GM23338 (cell line): ENCODE measurements around the gene RBM27. TPM values are rescaled to one million over a fixed set of nuclear protein-coding genes. Genes with fewer than 3 reads are reported as not detected.

Experiments used
- ATAC-seq: fragments of 200-7000 bp; cut with Tn5 transposase; 3 replicates; pipeline ENCODE4 v1.9.1; 2020
- DNase-seq: peaks from one replicate; pipeline ENCODE4 v3.0.0-alpha.2; 2015; ENCODE audit warnings: low spot score
- H2AFZ ChIP-seq: fragments of 200-600 bp; sonication (generic); 2 replicates; pipeline ENCODE4 v1.8.0; 2016; ENCODE audit warnings: antibody characterized with exemption, mild to moderate bottlenecking, moderate library complexity
- H3F3A ChIP-seq: fragments of 200-600 bp; sonication (generic); replicated peaks from 2 replicates; pipeline ENCODE4 v1.8.0; 2017; ENCODE audit warnings: antibody characterized with exemption, mixed run types, low read depth
- H3K27ac ChIP-seq: fragments of 200-600 bp; sonication (generic); 2 replicates; pipeline ENCODE4 v1.6.1; 2016; ENCODE audit warnings: low read depth
- H3K27me3 ChIP-seq: fragments of 200-600 bp; sonication (generic); 2 replicates; pipeline ENCODE4 v1.8.0; 2016; ENCODE audit warnings: mild to moderate bottlenecking, mixed run types, moderate library complexity; ENCODE audit not compliant: insufficient read depth
- H3K36me3 ChIP-seq: fragments of 200-600 bp; sonication (generic); 2 replicates; pipeline ENCODE4 v1.8.0; 2016; ENCODE audit warnings: mild to moderate bottlenecking; ENCODE audit not compliant: insufficient read depth
- H3K4me1 ChIP-seq: fragments of 200-600 bp; sonication (generic); 2 replicates; pipeline ENCODE4 v1.8.0; 2016; ENCODE audit warnings: mild to moderate bottlenecking, moderate library complexity; ENCODE audit not compliant: insufficient read depth
- H3K4me2 ChIP-seq: fragments of 200-600 bp; sonication (generic); 2 replicates; pipeline ENCODE4 v1.7.1; 2017; ENCODE audit warnings: mixed run types
- H3K4me3 ChIP-seq: fragments of 200-600 bp; sonication (generic); 2 replicates; pipeline ENCODE4 v1.6.1; 2016; ENCODE audit warnings: mixed run types
- H3K79me2 ChIP-seq: fragments of 200-600 bp; sonication (generic); replicated peaks from 2 replicates; pipeline ENCODE4 v1.8.0; 2017; ENCODE audit warnings: mild to moderate bottlenecking; ENCODE audit not compliant: insufficient read depth
- H3K9me2 ChIP-seq: fragments of 200-600 bp; sonication (generic); 2 replicates; pipeline ENCODE4 v1.8.0; 2017; ENCODE audit not compliant: insufficient read depth
- H4K20me1 ChIP-seq: fragments of 200-600 bp; sonication (generic); replicated peaks from 2 replicates; pipeline ENCODE4 v1.8.0; 2017; ENCODE audit warnings: mild to moderate bottlenecking; ENCODE audit not compliant: insufficient read depth
- H3K27ac Mint-ChIP-seq: 2 replicates; pipeline ENCODE4 v1.8.0; 2020; ENCODE audit warnings: inconsistent platforms, mild to moderate bottlenecking, moderate library complexity, mixed read lengths
- H3K27me3 Mint-ChIP-seq: 3 replicates; pipeline ENCODE4 v1.8.0; 2022; ENCODE audit warnings: low read depth, mild to moderate bottlenecking, moderate library complexity, mixed read lengths, inconsistent platforms; ENCODE audit not compliant: insufficient read depth, poor library complexity
- H3K36me3 Mint-ChIP-seq: 3 replicates; pipeline ENCODE4 v1.8.0; 2021; ENCODE audit warnings: low read depth, mild to moderate bottlenecking, inconsistent platforms, moderate library complexity, mixed read lengths
- H3K4me1 Mint-ChIP-seq: 3 replicates; pipeline ENCODE4 v1.8.0; 2020; ENCODE audit warnings: mild to moderate bottlenecking, inconsistent platforms, mixed read lengths
- H3K4me3 Mint-ChIP-seq: 3 replicates; pipeline ENCODE4 v1.8.0; 2021; ENCODE audit warnings: moderate library complexity, mild to moderate bottlenecking, inconsistent platforms, mixed read lengths
- H3K9me3 Mint-ChIP-seq: 3 replicates; pipeline ENCODE4 v1.8.0; 2020; ENCODE audit warnings: moderate library complexity, mild to moderate bottlenecking, inconsistent platforms, mixed read lengths
- CREB1 ChIP-seq: fragments of 250-450 bp; sonication (Bioruptor Pico); IDR thresholded peaks from 2 replicates; pipeline ENCODE4 v1.5.0; 2020; ENCODE audit warnings: low read depth, mild to moderate bottlenecking, moderate library complexity
- EZH2 ChIP-seq: fragments of 200-600 bp; sonication (generic); IDR thresholded peaks from one replicate; pipeline ENCODE4 v1.8.0; 2017; ENCODE audit warnings: antibody characterized with exemption, mild to moderate bottlenecking, low read depth; ENCODE audit not compliant: unreplicated experiment
- EZH2phosphoT487 ChIP-seq: fragments of 200-600 bp; sonication (generic); IDR thresholded peaks from one replicate; pipeline ENCODE4 v1.8.1; 2018; ENCODE audit warnings: antibody characterized with exemption; ENCODE audit not compliant: unreplicated experiment
- JUNB ChIP-seq: IDR thresholded peaks from one replicate; pipeline ENCODE4 v1.6.1; 2016; ENCODE audit warnings: antibody characterized with exemption; ENCODE audit not compliant: unreplicated experiment
- NANOG ChIP-seq: IDR thresholded peaks from 2 replicates; pipeline ENCODE4 v1.6.1; 2016; ENCODE audit warnings: antibody characterized with exemption, borderline replicate concordance
- POLR2AphosphoS5 ChIP-seq: IDR thresholded peaks from 2 replicates; pipeline ENCODE4 v1.6.1; 2016; ENCODE audit warnings: antibody characterized with exemption, low read depth
- STAT1 ChIP-seq: IDR thresholded peaks from one replicate; pipeline ENCODE4 v1.6.1; 2016; ENCODE audit warnings: antibody characterized with exemption; ENCODE audit not compliant: unreplicated experiment
- ZNF114 ChIP-seq: fragments of 250-450 bp; sonication (Bioruptor Pico); IDR thresholded peaks from 2 replicates; pipeline ENCODE4 v1.5.0; 2020; ENCODE audit warnings: mild to moderate bottlenecking, moderate library complexity
- ZNF331 ChIP-seq: fragments of 250-450 bp; sonication (Bioruptor Pico); IDR thresholded peaks from 2 replicates; pipeline ENCODE4 v1.5.0; 2020; ENCODE audit warnings: low read depth, mild to moderate bottlenecking, moderate library complexity
- polyA plus RNA-seq: library from polyadenylated mRNA; unstranded; fragments of >200 nt; fragmentation: Nextera tagmentation; extraction: Ambion mirVana; gene quantifications from 2 replicates; pipeline ENCODE4 v1.2.1, GENCODE V29; 2016
- total RNA-seq: library from RNA; depleted of rRNA; stranded (reverse); fragments of >200 nt; shearing (Covaris generic); gene quantifications from 2 replicates; pipeline ENCODE4 v1.2.3, GENCODE V29; 2014
- TF ChIP-seq, protein P1 (sequence below): IDR thresholded peaks from 2 replicates; pipeline ENCODE4 v1.6.1; 2016; ENCODE audit warnings: antibody characterized with exemption
- TF ChIP-seq, protein P2 (sequence below), 2 experiments: fragments of 200-600 bp in 1 of 2; sonication (generic) in 1 of 2; conservative IDR thresholded peaks; 2 replicates each; pipeline versions ENCODE4 v1.5.1 to v1.6.1; 2016 to 2017; ENCODE audit warnings: antibody characterized with exemption in 2 of 2, low read depth in 2 of 2, mild to moderate bottlenecking in 2 of 2, moderate library complexity in 1 of 2
- TF ChIP-seq, protein P3 (sequence below): IDR thresholded peaks from one replicate; pipeline ENCODE4 v1.6.1; 2018; ENCODE audit warnings: antibody characterized with exemption; ENCODE audit not compliant: unreplicated experiment
- TF ChIP-seq, protein P4 (sequence below): fragments of 250-450 bp; sonication (Bioruptor Pico); IDR thresholded peaks from 2 replicates; pipeline ENCODE4 v1.5.0; 2020; ENCODE audit warnings: mild to moderate bottlenecking, moderate library complexity

RBM27 gene
- total and polyA plus RNA-seq, 2 experiments from 2014 or later = 22.4 to 59.5 TPM

DNA sequence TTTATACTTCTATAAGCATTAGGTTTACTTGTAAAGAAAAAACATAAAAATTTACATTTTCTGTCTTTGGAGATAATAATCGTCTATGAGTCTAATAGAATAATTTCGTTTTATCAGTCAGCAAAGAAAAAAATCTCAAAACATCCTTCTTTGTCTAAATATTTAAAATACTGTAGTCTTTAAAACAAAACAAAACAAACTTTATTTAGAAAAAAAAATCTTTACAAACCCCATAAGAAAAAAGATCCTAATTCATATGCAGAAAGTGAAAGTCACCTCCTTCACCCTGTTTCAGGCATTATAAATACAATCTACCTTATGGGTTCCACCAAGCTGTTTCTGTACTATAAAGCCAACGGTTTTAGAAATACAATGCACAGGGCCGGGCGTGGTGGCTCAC is 26.6 kb upstream of the RBM27 start:
- no peaks in the 10 kb centered on the region for H3K9me2 ChIP-seq
- Mint-ChIP-seq H3K9me3 (no peaks in the 10 kb centered on the region; the same call in 2 of the 3 replicates), H3K4me3 (no peak overlapping the region), H3K36me3 (peaks cover 86% of the 10 kb centered on the region), H3K27me3 (peaks cover 4% of the 10 kb centered on the region), H3K4me1 (peaks cover 4% of the 10 kb centered on the region; the same call in 1 of the 3 replicates), H3K27ac (no peak overlapping the region)
- H2AFZ ChIP-seq = no peak overlapping the region
- no peaks in the 10 kb centered on the region for H3K27me3 ChIP-seq
- H3F3A ChIP-seq = peaks cover 8% of the 10 kb centered on the region
- no peak overlapping the region for H3K4me2 ChIP-seq
- peaks cover 16% of the 10 kb centered on the region for H3K4me1 ChIP-seq
- no peak overlapping the region for H3K27ac ChIP-seq
- H3K4me3 ChIP-seq = no peak overlapping the region
- ATAC-seq (no peak), DNase-seq (no peak)
- H3K79me2 ChIP-seq = peaks cover 87% of the 10 kb centered on the region
- H4K20me1 ChIP-seq = peaks cover 18% of the 10 kb centered on the region
- TF ChIP-seq CREB1 = no peak
- no peak for TF ChIP-seq ZNF114 (CRISPR knock-in tag)
- TF ChIP-seq, protein P1, sequence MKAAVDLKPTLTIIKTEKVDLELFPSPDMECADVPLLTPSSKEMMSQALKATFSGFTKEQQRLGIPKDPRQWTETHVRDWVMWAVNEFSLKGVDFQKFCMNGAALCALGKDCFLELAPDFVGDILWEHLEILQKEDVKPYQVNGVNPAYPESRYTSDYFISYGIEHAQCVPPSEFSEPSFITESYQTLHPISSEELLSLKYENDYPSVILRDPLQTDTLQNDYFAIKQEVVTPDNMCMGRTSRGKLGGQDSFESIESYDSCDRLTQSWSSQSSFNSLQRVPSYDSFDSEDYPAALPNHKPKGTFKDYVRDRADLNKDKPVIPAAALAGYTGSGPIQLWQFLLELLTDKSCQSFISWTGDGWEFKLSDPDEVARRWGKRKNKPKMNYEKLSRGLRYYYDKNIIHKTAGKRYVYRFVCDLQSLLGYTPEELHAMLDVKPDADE = no peak
- no peak for TF ChIP-seq JUNB
- no peak for TF ChIP-seq ZNF331 (CRISPR knock-in tag)
- TF ChIP-seq, protein P2, sequence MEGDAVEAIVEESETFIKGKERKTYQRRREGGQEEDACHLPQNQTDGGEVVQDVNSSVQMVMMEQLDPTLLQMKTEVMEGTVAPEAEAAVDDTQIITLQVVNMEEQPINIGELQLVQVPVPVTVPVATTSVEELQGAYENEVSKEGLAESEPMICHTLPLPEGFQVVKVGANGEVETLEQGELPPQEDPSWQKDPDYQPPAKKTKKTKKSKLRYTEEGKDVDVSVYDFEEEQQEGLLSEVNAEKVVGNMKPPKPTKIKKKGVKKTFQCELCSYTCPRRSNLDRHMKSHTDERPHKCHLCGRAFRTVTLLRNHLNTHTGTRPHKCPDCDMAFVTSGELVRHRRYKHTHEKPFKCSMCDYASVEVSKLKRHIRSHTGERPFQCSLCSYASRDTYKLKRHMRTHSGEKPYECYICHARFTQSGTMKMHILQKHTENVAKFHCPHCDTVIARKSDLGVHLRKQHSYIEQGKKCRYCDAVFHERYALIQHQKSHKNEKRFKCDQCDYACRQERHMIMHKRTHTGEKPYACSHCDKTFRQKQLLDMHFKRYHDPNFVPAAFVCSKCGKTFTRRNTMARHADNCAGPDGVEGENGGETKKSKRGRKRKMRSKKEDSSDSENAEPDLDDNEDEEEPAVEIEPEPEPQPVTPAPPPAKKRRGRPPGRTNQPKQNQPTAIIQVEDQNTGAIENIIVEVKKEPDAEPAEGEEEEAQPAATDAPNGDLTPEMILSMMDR (conservative IDR thresholded peaks at IDR 0.05; ENCODE audit: low read depth in 2 of 2) = no peak
- TF ChIP-seq STAT1 = no peak
- TF ChIP-seq EZH2phosphoT487 = no peak
- TF ChIP-seq NANOG = no peak
- TF ChIP-seq, protein P3, sequence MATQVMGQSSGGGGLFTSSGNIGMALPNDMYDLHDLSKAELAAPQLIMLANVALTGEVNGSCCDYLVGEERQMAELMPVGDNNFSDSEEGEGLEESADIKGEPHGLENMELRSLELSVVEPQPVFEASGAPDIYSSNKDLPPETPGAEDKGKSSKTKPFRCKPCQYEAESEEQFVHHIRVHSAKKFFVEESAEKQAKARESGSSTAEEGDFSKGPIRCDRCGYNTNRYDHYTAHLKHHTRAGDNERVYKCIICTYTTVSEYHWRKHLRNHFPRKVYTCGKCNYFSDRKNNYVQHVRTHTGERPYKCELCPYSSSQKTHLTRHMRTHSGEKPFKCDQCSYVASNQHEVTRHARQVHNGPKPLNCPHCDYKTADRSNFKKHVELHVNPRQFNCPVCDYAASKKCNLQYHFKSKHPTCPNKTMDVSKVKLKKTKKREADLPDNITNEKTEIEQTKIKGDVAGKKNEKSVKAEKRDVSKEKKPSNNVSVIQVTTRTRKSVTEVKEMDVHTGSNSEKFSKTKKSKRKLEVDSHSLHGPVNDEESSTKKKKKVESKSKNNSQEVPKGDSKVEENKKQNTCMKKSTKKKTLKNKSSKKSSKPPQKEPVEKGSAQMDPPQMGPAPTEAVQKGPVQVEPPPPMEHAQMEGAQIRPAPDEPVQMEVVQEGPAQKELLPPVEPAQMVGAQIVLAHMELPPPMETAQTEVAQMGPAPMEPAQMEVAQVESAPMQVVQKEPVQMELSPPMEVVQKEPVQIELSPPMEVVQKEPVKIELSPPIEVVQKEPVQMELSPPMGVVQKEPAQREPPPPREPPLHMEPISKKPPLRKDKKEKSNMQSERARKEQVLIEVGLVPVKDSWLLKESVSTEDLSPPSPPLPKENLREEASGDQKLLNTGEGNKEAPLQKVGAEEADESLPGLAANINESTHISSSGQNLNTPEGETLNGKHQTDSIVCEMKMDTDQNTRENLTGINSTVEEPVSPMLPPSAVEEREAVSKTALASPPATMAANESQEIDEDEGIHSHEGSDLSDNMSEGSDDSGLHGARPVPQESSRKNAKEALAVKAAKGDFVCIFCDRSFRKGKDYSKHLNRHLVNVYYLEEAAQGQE = no peak
- TF ChIP-seq, protein P4, sequence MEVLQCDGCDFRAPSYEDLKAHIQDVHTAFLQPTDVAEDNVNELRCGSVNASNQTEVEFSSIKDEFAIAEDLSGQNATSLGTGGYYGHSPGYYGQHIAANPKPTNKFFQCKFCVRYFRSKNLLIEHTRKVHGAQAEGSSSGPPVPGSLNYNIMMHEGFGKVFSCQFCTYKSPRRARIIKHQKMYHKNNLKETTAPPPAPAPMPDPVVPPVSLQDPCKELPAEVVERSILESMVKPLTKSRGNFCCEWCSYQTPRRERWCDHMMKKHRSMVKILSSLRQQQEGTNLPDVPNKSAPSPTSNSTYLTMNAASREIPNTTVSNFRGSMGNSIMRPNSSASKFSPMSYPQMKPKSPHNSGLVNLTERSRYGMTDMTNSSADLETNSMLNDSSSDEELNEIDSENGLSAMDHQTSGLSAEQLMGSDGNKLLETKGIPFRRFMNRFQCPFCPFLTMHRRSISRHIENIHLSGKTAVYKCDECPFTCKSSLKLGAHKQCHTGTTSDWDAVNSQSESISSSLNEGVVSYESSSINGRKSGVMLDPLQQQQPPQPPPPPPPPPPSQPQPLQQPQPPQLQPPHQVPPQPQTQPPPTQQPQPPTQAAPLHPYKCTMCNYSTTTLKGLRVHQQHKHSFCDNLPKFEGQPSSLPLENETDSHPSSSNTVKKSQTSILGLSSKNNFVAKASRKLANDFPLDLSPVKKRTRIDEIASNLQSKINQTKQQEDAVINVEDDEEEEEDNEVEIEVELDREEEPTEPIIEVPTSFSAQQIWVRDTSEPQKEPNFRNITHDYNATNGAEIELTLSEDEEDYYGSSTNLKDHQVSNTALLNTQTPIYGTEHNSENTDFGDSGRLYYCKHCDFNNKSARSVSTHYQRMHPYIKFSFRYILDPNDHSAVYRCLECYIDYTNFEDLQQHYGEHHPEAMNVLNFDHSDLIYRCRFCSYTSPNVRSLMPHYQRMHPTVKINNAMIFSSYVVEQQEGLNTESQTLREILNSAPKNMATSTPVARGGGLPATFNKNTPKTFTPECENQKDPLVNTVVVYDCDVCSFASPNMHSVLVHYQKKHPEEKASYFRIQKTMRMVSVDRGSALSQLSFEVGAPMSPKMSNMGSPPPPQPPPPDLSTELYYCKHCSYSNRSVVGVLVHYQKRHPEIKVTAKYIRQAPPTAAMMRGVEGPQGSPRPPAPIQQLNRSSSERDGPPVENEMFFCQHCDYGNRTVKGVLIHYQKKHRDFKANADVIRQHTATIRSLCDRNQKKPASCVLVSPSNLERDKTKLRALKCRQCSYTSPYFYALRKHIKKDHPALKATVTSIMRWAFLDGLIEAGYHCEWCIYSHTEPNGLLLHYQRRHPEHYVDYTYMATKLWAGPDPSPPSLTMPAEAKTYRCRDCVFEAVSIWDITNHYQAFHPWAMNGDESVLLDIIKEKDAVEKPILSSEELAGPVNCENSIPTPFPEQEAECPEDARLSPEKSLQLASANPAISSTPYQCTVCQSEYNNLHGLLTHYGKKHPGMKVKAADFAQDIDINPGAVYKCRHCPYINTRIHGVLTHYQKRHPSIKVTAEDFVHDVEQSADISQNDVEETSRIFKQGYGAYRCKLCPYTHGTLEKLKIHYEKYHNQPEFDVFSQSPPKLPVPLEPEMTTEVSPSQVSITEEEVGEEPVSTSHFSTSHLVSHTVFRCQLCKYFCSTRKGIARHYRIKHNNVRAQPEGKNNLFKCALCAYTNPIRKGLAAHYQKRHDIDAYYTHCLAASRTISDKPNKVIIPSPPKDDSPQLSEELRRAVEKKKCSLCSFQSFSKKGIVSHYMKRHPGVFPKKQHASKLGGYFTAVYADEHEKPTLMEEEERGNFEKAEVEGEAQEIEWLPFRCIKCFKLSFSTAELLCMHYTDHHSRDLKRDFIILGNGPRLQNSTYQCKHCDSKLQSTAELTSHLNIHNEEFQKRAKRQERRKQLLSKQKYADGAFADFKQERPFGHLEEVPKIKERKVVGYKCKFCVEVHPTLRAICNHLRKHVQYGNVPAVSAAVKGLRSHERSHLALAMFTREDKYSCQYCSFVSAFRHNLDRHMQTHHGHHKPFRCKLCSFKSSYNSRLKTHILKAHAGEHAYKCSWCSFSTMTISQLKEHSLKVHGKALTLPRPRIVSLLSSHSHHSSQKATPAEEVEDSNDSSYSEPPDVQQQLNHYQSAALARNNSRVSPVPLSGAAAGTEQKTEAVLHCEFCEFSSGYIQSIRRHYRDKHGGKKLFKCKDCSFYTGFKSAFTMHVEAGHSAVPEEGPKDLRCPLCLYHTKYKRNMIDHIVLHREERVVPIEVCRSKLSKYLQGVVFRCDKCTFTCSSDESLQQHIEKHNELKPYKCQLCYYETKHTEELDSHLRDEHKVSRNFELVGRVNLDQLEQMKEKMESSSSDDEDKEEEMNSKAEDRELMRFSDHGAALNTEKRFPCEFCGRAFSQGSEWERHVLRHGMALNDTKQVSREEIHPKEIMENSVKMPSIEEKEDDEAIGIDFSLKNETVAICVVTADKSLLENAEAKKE (CRISPR knock-in tag) = no peak
- TF ChIP-seq POLR2AphosphoS5 = no peak
- no peak for TF ChIP-seq EZH2
- H3K36me3 ChIP-seq = peaks cover 46% of the 10 kb centered on the region
